ENCODE data around the gene KCNF1. TPM values are rescaled to one million over a fixed set of nuclear protein-coding genes. Genes with fewer than 3 reads are reported as not detected.

Gene KCNF1
- total and polyA plus RNA-seq, 2 donors (not counting 1 experiment from before 2014, with no cell fraction given): 0.22 to 2.6 TPM

DNA sequence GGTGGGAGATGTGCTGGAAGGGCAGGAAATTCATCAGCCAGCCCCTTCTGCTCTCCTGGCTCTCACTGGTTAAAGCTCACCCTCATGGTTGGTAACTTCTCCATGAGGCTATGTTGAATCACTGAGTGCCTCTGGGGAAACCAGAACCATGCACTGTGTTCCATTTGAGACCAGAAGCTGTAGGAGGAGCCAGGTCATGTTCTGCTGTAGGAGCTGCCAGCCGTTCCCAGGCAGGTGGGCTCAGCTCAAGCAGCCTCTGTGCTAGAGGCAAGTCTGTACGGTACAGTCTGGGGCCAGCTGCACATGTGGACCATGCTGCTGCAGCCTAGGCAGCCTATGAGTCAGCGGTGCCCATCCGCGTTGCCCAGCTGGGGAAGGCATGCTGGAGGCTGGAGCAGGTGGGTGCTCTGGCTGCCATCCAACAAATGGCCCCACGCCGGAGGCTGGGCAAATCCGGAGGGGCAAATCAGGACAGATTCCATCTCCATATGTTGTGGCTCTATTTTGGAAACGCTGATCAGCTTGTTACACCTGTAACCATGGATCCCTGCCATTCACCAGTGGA, 22.0 kb upstream of the KCNF1 start:
- DNase-seq (ENCODE audit: low read depth in 2 of 2): no peak
- H3K27me3 ChIP-seq (ENCODE audit: control insufficient read depth, insufficient read depth, low read length): peaks cover 10% of the 10 kb centered on the region

GRCh38 chr2:10890706-10891270, 20.9 kb upstream of the KCNF1 start:
- Histone ChIP-seq H3K27me3 (ENCODE audit: control insufficient read depth, insufficient read depth, low read length) (peaks cover 9% of the 10 kb centered on the region), H4K20me1 (ENCODE audit: control insufficient read depth, extremely low read depth, insufficient read depth, low read length) (no peaks in the 10 kb centered on the region), H3K9me3 (ENCODE audit: control insufficient read depth, insufficient read depth, low read depth, low read length) (no peaks in the 10 kb centered on the region), H3K4me2 (ENCODE audit: extremely low read depth, insufficient read depth, low read length) (no peak overlapping the region), H3K9ac (ENCODE audit: insufficient read depth, low read length) (no peak overlapping the region), H3K36me3 (ENCODE audit: control insufficient read depth, insufficient read depth, low read length) (no peaks in the 10 kb centered on the region), H2AFZ (ENCODE audit: low read length) (no peak overlapping the region), H3K27ac (ENCODE audit: insufficient read depth, low read length) (no peak overlapping the region), H3K4me1 (ENCODE audit: control insufficient read depth, extremely low read depth, insufficient read depth, low read length) (no peaks in the 10 kb centered on the region), H3K79me2 (ENCODE audit: control insufficient read depth, insufficient read depth, low read length) (no peaks in the 10 kb centered on the region), H3K4me3 (replicated peaks in 1 of 4; ENCODE audit: control extremely low read depth in 1 of 4, insufficient read depth in 1 of 4, low read depth in 3 of 4, low read length in 4 of 4) (no peak overlapping the region)
- TF ChIP-seq, protein P1, sequence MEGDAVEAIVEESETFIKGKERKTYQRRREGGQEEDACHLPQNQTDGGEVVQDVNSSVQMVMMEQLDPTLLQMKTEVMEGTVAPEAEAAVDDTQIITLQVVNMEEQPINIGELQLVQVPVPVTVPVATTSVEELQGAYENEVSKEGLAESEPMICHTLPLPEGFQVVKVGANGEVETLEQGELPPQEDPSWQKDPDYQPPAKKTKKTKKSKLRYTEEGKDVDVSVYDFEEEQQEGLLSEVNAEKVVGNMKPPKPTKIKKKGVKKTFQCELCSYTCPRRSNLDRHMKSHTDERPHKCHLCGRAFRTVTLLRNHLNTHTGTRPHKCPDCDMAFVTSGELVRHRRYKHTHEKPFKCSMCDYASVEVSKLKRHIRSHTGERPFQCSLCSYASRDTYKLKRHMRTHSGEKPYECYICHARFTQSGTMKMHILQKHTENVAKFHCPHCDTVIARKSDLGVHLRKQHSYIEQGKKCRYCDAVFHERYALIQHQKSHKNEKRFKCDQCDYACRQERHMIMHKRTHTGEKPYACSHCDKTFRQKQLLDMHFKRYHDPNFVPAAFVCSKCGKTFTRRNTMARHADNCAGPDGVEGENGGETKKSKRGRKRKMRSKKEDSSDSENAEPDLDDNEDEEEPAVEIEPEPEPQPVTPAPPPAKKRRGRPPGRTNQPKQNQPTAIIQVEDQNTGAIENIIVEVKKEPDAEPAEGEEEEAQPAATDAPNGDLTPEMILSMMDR (conservative IDR thresholded peaks at IDR 0.05 in 1 of 2, IDR thresholded peaks at IDR 0.05 in 1 of 2; ENCODE audit: low read depth in 1 of 2, low read length in 2 of 2): no peak
- no peak for TF ChIP-seq EZH2 (IDR thresholded peaks at IDR 0.05; ENCODE audit: low read length, missing control alignments)
- DNase-seq (ENCODE audit: low read depth in 2 of 2): no peak

More for the DNA sequence above, 22.0 kb upstream of the KCNF1 start:
- H4K20me1 ChIP-seq (ENCODE audit: control insufficient read depth, extremely low read depth, insufficient read depth, low read length): no peaks in the 10 kb centered on the region
- no peak overlapping the region for H3K9ac ChIP-seq (ENCODE audit: insufficient read depth, low read length)
- TF ChIP-seq, protein P1 (conservative IDR thresholded peaks at IDR 0.05 in 1 of 2, IDR thresholded peaks at IDR 0.05 in 1 of 2; ENCODE audit: low read depth in 1 of 2, low read length in 2 of 2): no peak
- TF ChIP-seq EZH2 (IDR thresholded peaks at IDR 0.05; ENCODE audit: low read length, missing control alignments): no peak
- H3K4me1 ChIP-seq (ENCODE audit: control insufficient read depth, extremely low read depth, insufficient read depth, low read length): no peaks in the 10 kb centered on the region
- H3K36me3 ChIP-seq (ENCODE audit: control insufficient read depth, insufficient read depth, low read length): no peaks in the 10 kb centered on the region
- H3K79me2 ChIP-seq (ENCODE audit: control insufficient read depth, insufficient read depth, low read length): no peaks in the 10 kb centered on the region
- H2AFZ ChIP-seq (ENCODE audit: low read length): no peak overlapping the region
- H3K4me2 ChIP-seq (ENCODE audit: extremely low read depth, insufficient read depth, low read length): no peak overlapping the region
- H3K9me3 ChIP-seq (ENCODE audit: control insufficient read depth, insufficient read depth, low read depth, low read length): no peaks in the 10 kb centered on the region
- H3K4me3 ChIP-seq (replicated peaks in 1 of 4; ENCODE audit: control extremely low read depth in 1 of 4, insufficient read depth in 1 of 4, low read depth in 3 of 4, low read length in 4 of 4): no peak overlapping the region
- no peak overlapping the region for H3K27ac ChIP-seq (ENCODE audit: insufficient read depth, low read length)

DNA sequence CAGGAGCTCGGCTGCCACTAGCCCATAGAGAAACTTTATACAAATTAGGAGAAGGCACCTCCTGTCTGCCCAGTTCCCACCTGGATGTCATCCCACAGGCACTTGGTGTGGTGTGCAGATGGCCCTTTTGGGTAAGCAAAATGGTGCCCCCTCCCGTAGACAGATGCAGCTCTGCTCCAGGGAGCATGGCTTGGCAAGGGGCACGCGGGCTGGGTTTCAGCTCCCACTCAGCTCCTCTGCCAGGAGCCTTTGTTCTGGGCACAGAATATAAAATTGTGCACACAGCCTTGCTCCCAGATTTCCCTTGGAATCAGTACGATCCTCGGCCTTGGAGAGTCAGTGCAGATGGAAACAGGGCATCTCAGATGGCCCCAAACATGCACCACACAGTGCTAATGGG, 20.3 kb upstream of the KCNF1 start:
- DNase-seq (ENCODE audit: low read depth in 2 of 2): no peak
- H3K27me3 ChIP-seq (ENCODE audit: control insufficient read depth, insufficient read depth, low read length): peaks cover 9% of the 10 kb centered on the region

More for the DNA sequence above, 20.3 kb upstream of the KCNF1 start:
- TF ChIP-seq, protein P1 (conservative IDR thresholded peaks at IDR 0.05 in 1 of 2, IDR thresholded peaks at IDR 0.05 in 1 of 2; ENCODE audit: low read depth in 1 of 2, low read length in 2 of 2): no peak
- no peak for TF ChIP-seq EZH2 (IDR thresholded peaks at IDR 0.05; ENCODE audit: low read length, missing control alignments)
- no peak overlapping the region for H2AFZ ChIP-seq (ENCODE audit: low read length)
- no peaks in the 10 kb centered on the region for H3K79me2 ChIP-seq (ENCODE audit: control insufficient read depth, insufficient read depth, low read length)
- no peaks in the 10 kb centered on the region for H3K9me3 ChIP-seq (ENCODE audit: control insufficient read depth, insufficient read depth, low read depth, low read length)
- H3K4me1 ChIP-seq (ENCODE audit: control insufficient read depth, extremely low read depth, insufficient read depth, low read length): no peaks in the 10 kb centered on the region
- H3K4me2 ChIP-seq (ENCODE audit: extremely low read depth, insufficient read depth, low read length): no peak overlapping the region
- no peak overlapping the region for H3K27ac ChIP-seq (ENCODE audit: insufficient read depth, low read length)
- H4K20me1 ChIP-seq (ENCODE audit: control insufficient read depth, extremely low read depth, insufficient read depth, low read length): no peaks in the 10 kb centered on the region
- no peak overlapping the region for H3K4me3 ChIP-seq (replicated peaks in 1 of 4; ENCODE audit: control extremely low read depth in 1 of 4, insufficient read depth in 1 of 4, low read depth in 3 of 4, low read length in 4 of 4)
- no peaks in the 10 kb centered on the region for H3K36me3 ChIP-seq (ENCODE audit: control insufficient read depth, insufficient read depth, low read length)
- H3K9ac ChIP-seq (ENCODE audit: insufficient read depth, low read length): no peak overlapping the region
